Measurements from ENCODE around the gene BABAM2.

The BABAM2 gene

GRCh38 chr2:28173377-28173776 lies 282.8 kb downstream of the BABAM2 start:
- no peak for DNase-seq

GRCh38 chr2:28174211-28174610 lies 283.7 kb downstream of the BABAM2 start:
- DNase-seq = no peak

DNA sequence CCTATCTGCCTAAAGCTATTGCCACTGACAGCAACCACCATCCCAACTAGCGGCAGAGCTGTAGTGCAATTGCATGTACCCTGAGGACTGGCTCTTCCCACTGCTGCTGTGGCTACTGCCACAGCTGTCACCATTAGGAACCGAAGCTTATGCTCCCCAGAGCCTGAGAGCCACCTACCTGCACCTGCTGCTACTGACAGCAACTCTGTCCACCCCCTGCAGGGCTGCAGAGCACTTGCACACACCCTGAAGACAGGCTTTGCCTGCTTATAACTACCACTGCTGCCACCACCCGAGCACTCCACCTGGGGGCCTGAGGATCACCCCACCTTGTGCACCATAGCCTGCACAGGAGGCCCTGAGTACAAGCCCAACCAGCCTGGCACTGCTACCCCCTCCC lies 284.5 kb downstream of the BABAM2 start:
- DNase-seq = no peak

GRCh38 chr2:28178946-28179345 lies 288.4 kb downstream of the BABAM2 start:
- DNase-seq = no peak

DNA sequence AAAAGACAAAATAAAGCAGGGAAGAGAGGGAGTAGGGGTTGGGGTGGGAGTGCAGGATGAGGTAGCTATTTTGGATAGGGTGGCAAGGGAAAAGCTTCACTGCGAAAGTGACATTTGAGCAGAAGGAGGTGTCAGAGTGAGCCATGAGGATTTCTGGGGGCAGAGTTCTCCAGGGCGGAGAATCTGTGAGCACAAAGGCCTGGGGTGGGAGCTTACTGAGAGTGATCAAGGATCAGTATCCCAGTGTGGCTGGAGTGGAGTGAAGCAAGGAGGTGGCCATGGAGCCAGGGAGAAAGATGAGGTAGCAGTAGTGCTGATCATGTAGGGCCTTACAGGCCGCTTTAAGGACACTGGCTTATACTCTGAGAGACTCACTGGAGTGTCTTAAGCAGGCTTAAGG lies 291.3 kb downstream of the BABAM2 start:
- no peak for DNase-seq

GRCh38 chr2:28182348-28182747 lies 291.8 kb downstream of the BABAM2 start:
- no peak for DNase-seq

DNA sequence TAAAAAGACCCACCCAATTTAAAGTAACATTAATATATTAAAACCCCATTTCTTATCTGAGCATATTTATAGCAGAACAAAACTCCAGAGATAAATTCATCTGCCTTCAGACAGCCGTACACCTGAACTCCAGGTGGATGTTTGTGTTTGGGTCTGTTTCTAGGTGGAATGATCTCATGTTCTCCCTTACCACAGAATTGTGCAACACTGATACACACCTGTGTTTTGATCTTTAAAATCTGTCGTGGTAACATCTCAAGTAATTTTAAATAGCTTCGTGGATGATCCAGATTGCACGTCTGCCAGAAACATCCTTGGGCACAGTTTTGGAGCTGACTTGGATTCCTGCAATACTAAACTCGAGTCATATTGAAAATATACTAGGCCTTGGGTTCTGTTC lies 294.6 kb downstream of the BABAM2 start:
- no peak for DNase-seq

- DNase-seq = no peak
Measured at GRCh38 chr2:28185891-28186290, 295.4 kb downstream of the BABAM2 start.

DNA sequence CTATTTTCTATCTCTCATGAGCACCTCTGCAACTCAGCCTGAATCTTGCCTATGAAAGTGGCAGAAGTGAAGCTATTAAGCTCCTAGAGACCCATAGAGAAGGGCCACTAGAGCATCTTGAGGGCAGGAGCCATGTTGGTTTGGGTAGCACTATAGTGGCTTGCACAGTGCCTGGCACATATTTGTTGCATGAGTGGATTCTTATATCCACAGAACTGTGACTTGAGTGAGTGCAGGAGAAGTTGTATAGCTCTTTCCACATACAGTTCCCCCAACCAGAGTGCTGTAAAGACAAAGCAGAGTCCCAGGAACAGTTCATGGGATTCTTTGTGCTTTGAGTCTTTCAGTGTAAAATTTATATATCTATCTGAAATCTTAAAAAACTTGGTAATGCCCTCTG lies 296.7 kb downstream of the BABAM2 start:
- DNase-seq = no peak

DNA sequence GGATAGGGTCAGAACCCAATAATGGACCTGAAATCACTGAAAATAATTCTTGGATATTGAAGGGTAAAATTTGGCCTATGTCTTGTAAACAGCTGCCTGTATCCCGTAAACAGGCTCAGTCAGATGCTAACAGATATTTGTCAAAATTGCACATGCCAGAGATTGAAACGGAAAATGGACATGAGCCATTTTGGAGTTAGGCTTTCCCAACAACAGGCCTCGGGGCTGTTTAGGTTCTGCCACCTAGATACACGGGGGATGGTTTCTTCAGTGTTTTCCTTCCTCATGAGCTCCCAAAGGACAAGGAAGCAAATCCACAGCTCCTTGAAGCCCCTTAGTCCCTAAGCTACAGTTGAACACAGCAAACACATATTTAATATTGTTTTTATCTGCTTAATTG lies 297.9 kb downstream of the BABAM2 start:
- no peak for DNase-seq

DNA sequence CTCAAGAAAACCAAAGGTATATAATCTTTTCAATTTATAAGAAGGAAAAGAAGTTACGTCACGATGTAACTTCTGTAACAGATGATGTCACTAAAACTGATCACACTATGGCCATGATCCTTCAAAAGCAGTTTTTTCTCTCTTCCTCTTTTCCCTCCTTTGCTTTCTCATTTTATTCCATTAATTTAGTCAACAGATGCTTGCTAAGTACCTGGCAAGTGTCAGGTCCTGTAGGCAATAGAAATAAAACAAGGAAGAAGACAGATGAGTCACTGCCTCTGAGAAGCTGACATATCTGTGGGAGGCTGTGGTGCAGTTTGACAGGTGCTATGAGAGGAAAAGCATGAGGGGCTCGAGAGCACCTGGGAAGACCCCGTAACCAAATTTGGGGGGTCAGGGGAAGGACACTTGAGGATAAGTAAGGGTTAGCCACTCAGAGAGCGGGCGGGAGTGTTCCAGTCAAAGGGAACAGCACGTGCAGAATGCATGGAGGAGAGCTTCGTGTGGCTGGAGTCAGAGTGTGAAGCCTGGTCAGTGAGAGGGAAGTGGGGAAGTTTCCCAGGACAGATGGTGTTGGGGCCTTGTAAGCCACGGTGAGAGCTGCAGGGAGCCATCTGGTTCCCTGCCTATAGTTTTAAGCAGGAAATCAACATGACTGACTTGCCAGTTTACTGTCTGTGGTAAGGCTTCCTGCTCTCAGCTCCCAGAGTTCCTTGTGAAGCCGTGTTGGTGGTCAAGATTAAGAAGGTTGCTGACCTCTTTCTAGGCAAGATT lies 303.3 kb downstream of the BABAM2 start:
- no peak for DNase-seq

GRCh38 chr2:28199995-28200679 lies 309.6 kb downstream of the BABAM2 start:
- DNase-seq = no peak

DNA sequence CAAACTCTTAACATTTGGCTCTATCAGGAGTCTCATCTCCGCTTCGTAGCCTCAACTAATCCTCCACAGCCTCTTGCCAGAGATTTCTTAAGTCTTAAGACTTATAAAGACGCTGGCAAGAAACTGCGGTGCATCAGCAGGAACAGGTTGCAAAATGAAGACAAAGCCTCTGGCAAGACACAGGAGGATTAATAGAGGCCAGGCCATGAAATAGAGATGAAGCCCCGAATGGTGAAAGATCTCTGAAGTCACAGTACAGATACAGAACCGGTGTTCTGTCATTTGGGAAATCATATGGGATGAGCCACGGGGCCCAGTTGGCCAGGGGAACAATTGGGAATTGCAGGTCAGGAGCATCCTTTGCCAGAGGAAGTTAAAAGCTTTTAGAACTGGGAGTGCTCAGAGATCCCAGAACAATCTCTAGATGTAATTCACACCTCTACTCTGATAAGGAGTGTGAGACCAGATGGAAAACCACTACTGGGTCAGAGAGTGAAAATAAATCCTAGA lies 311.2 kb downstream of the BABAM2 start:
- no peak for DNase-seq

DNA sequence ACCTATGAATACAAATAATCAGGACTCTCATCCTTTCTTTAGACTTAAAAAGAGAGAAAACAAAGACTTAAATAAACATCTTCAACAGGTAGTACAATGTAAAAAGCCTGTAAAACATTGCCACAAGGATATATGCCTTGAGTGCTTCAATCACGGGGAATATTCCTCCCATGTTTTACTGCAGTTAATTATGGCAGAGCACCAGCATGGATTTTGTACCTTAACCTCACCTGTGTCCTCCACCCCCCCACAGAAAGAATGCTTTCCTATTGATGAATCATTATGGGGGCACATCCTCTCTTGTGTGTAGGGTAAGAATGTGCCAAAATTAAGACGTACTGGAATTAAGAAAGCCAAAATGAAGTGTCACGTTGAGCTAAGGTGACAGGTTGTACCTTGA lies 312.2 kb downstream of the BABAM2 start:
- no peak for DNase-seq

DNA sequence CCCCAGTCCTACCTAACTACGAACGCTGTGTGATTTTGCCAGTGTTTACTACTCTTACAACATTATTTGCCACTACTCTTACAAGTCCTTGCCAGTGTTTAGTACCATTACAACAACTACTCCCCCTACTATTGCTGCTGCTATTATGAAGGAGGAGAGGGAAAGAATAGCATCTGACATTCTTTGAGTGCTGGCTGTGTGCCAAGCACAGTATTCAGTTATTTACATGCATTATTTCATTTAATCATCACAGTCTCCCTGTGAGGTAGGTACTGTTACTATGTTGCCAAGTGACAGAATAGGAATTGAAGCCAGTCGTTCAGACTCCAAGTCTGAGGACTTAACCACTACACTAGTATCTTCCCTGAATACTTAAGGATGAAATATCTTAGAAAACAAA lies 316.2 kb downstream of the BABAM2 start:
- no peak for DNase-seq

DNA sequence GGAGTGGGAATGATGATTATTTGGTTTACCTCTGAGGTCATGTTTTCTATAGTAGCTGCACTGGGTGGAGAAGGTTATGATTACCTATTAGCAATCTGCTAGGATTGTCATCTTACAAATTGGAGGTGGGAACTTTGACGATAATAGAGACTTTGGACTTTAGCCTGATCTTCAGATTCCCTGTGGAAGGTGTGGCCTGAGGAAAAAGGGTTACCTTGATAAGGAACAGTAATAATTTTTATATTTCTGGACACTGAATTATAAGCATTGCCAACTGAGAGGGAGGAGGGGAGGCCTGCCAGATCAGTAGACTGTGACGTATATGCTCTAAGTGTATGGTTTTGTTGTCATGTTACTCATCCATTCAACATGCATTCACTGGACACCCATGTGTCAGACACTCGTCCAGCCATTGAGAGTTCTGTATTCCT lies 318.7 kb downstream of the BABAM2 start:
- DNase-seq = no peak

DNA sequence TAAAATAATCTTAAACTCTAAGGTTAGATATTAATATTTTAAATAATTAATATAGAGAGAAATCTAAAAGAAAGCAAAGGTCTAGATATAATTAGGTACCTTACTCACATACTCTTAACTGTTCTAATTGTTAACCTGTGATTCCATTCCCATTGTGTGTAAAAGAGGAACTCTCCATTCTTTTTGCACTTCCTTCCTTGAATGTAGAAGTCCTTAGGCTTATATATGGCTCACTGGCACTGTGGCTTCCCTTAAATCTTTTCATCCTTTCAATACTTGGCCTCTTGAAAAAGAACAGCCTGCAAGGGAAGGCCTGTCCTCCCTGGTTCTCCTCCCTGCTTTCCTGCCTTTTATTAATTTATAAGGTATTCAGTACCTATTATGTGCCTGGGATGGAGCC lies 319.3 kb downstream of the BABAM2 start:
- no peak for DNase-seq

GRCh38 chr2:28210535-28210934 lies 320.0 kb downstream of the BABAM2 start:
- DNase-seq = no peak

DNA sequence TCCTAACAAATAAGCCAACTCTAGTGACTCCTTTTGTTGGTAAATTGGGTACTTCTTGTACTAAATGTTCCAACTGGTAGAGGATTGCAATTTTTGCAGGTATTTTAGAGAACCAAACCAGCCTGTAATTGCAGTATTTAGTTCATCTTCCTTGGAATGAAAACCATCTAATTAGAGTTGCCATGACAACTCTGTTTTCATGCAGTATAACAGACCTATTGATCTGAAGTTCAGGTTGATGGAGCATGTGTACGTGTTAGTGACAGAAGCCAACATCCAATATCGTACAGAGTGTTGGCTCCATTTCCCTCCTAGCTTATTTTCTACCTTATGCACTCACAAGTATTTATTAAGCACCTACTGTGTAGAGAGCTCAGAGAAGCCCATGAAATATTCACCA lies 325.8 kb downstream of the BABAM2 start:
- DNase-seq = no peak

- DNase-seq = no peak
Measured at GRCh38 chr2:28217042-28217740, 326.7 kb downstream of the BABAM2 start.

DNA sequence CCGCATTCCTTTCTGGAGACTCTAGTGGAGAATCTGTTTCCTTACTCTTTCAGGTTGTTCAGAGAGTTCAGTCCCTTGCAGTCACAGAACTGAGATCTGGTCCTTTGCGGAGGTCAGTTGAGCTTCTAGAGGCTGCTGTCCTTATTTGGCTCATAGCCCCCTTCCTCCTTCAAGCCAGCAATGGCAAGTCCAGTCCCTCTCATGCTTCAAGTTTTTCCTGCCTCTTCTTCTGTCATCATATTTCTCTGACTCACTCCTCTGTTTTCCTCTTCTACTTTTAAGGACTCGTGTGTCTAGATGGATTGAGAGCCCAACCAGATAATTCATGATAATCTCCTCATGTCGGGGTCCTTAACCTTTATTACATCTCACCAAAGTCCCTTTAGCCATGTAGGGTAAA lies 328.6 kb downstream of the BABAM2 start:
- DNase-seq = no peak

DNA sequence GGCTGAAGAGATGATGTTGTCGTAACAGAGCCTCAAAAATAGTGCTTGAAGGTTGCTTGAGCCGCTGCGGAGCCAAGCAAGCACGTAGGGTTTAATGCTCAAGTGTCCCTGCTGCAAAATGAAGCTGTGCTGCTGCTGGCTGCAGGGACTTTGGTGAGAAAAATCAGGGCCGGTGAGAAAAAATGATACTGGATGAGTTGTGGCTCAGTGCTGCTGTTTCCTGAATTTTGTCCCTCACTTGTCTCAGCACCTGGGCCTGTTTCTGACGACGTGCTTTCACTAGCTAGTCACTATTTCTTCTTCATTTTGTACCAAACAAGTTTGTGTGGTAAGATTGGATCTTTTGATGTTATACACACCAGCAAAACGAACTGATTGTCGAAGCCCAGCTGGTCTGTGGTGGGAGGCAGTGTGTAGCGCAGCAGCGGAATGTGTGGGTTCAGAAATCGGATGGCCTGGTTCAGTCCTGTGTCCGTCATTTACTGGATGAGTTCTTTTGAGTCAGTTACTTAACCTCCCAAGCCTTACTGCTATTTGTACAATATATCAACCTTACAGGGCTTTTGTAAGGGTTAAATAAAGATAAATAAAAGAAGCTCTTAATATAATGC lies 329.3 kb downstream of the BABAM2 start:
- no peak for DNase-seq

All from T1000 (cell line).